Retina (tissue), 1 donor: Measurements from ENCODE around the gene GLT8D1.
A peak's percentile ranks its signal among the peaks of the same experiment; 100 is the strongest.

Source experiments
- DNase-seq: peaks from one replicate; pipeline ENCODE4 v3.0.0-alpha.2; 2016

Gene GLT8D1

GRCh38 chr3:52710512-52710911 lies 4.9 kb upstream of the GLT8D1 start:
- DNase-seq, result no peak

GRCh38 chr3:52707585-52707984 lies 2.0 kb upstream of the GLT8D1 start:
- no peak for DNase-seq

GRCh38 chr3:52705438-52705687 lies 228 bp downstream of the GLT8D1 start:
- no peak for DNase-seq

- peak; percentile 47 for DNase-seq
Measured at GRCh38 chr3:52704611-52705437, 767 bp downstream of the GLT8D1 start.

- DNase-seq, result no peak
Measured at GRCh38 chr3:52703341-52703740, 2.2 kb downstream of the GLT8D1 start.

- DNase-seq, result no peak
Measured at GRCh38 chr3:52697632-52697965, 8.0 kb downstream of the GLT8D1 start.

GRCh38 chr3:52696830-52697631 lies 8.6 kb downstream of the GLT8D1 start:
- no peak for DNase-seq

- no peak for DNase-seq
Measured at GRCh38 chr3:52695798-52696671, 9.6 kb downstream of the GLT8D1 start.

GRCh38 chr3:52694528-52695189 lies 10.9 kb downstream of the GLT8D1 start:
- no peak for DNase-seq

GRCh38 chr3:52693071-52693470 lies 12.5 kb downstream of the GLT8D1 start:
- DNase-seq, result no peak

- no peak for DNase-seq
Measured at GRCh38 chr3:52690560-52690959, 15.0 kb downstream of the GLT8D1 start.

- no peak for DNase-seq
Measured at GRCh38 chr3:52689151-52689550, 16.4 kb downstream of the GLT8D1 start.

- DNase-seq, result no peak
Measured at GRCh38 chr3:52688266-52688665, 17.3 kb downstream of the GLT8D1 start.

- peak; percentile 96 for DNase-seq
Measured at GRCh38 chr3:52685709-52686691, 19.6 kb downstream of the GLT8D1 start, which contains the start of the genes GNL3 and PBRM1. Gene GNL3 (plus strand): TSS chr3:52686032. CDS start chr3:52686093, 61 bp downstream. Gene PBRM1 (minus strand): TSS chr3:52685913.

GRCh38 chr3:52685285-52685708 lies 20.3 kb downstream of the GLT8D1 start:
- peak; percentile 75 for DNase-seq

GRCh38 chr3:52684184-52684583 lies 21.4 kb downstream of the GLT8D1 start:
- DNase-seq, result no peak

- no peak for DNase-seq
Measured at GRCh38 chr3:52683611-52684010, 22.0 kb downstream of the GLT8D1 start.

- DNase-seq, result no peak
Measured at GRCh38 chr3:52682016-52682415, 23.6 kb downstream of the GLT8D1 start.

- no peak for DNase-seq
Measured at GRCh38 chr3:52681596-52681995, 24.0 kb downstream of the GLT8D1 start.

- DNase-seq, result no peak
Measured at GRCh38 chr3:52679811-52680210, 25.8 kb downstream of the GLT8D1 start.

- no peak for DNase-seq
Measured at GRCh38 chr3:52679199-52679538, 26.4 kb downstream of the GLT8D1 start.
